Mucosa of rectum (tissue), 2 donors: Measurements from ENCODE around the gene DDTL.

ENCODE experiments used
- H3K27ac ChIP-seq, 2 donors: one replicate each; pipeline ENCODE4 v1.7.0; 2013; ENCODE audit warnings: inconsistent platforms in 2 of 2, low read depth in 2 of 2, low read length in 2 of 2
- H3K27me3 ChIP-seq, 2 donors: one replicate each; pipeline ENCODE4 v1.7.0; 2013; ENCODE audit warnings: low read length in 2 of 2; ENCODE audit not compliant: control insufficient read depth in 2 of 2, insufficient read depth in 2 of 2
- H3K36me3 ChIP-seq, 2 donors: one replicate each; pipeline ENCODE4 v1.7.0; 2013; ENCODE audit warnings: low read length in 2 of 2; ENCODE audit not compliant: control insufficient read depth in 2 of 2, insufficient read depth in 2 of 2
- H3K4me1 ChIP-seq, 2 donors: one replicate each; pipeline ENCODE4 v1.7.0; 2013; ENCODE audit warnings: low read length in 2 of 2, mild to moderate bottlenecking in 1 of 2; ENCODE audit not compliant: control insufficient read depth in 2 of 2, insufficient read depth in 2 of 2
- H3K4me3 ChIP-seq, 2 donors: one replicate each; pipeline ENCODE4 v1.7.0; 2013; ENCODE audit warnings: low read length in 2 of 2
- H3K9ac ChIP-seq, 2 donors: one replicate each; pipeline ENCODE4 v1.7.0; 2013; ENCODE audit warnings: low read length in 2 of 2, low read depth in 1 of 2, mild to moderate bottlenecking in 1 of 2
- H3K9me3 ChIP-seq, 2 donors: one replicate each; pipeline ENCODE4 v1.7.0; 2013; ENCODE audit warnings: low read length in 2 of 2; ENCODE audit not compliant: control insufficient read depth in 2 of 2
- donor health status: healthy.
- donor health status: Normal muscosa, but diverticular disease.

Gene DDTL

DNA sequence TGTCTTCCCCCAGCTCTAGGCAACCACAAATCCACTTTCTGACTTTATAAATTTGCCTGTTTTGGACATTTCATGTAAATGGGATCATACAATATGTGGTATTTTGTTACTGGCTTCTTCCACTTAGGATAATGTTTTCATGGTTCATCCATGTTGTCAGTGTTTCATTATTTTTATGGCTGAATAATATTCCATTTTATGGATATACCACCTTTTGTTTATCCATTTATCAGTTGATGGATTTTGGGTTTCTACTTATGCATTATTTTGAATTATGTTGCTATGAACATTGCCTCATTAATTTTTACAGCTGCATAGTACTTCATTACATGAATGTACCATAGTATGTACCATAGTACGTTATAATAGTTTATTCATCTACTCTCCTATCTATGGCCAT, 49.5 kb downstream of the DDTL start:
- Histone ChIP-seq H3K4me3 (no peak overlapping the region), H3K9ac (no peak overlapping the region), H3K27ac (no peak overlapping the region), H3K36me3 (no peaks in the 10 kb centered on the region), H3K27me3 (no peaks in the 10 kb centered on the region), H3K9me3 (no peaks in the 10 kb centered on the region), H3K4me1 (peaks cover 7 to 12% of the 10 kb centered on the region in 2 donors)

GRCh38 chr22:24021304-24021703, 54.6 kb downstream of the DDTL start:
- H3K27ac ChIP-seq, result no peak overlapping the region
- no peaks in the 10 kb centered on the region for H3K4me1 ChIP-seq
- no peak overlapping the region for H3K9ac ChIP-seq
- H3K4me3 ChIP-seq, result no peak overlapping the region
- no peaks in the 10 kb centered on the region for H3K27me3 ChIP-seq
- no peaks in the 10 kb centered on the region for H3K9me3 ChIP-seq
- no peaks in the 10 kb centered on the region for H3K36me3 ChIP-seq
